ENCODE data around the gene HOXA9.

Gene HOXA9

GRCh38 chr7:27153526-27153925, 11.8 kb downstream of the HOXA9 start:
- DNase-seq (ENCODE audit: low read depth in 2 of 2) = no peak

DNA sequence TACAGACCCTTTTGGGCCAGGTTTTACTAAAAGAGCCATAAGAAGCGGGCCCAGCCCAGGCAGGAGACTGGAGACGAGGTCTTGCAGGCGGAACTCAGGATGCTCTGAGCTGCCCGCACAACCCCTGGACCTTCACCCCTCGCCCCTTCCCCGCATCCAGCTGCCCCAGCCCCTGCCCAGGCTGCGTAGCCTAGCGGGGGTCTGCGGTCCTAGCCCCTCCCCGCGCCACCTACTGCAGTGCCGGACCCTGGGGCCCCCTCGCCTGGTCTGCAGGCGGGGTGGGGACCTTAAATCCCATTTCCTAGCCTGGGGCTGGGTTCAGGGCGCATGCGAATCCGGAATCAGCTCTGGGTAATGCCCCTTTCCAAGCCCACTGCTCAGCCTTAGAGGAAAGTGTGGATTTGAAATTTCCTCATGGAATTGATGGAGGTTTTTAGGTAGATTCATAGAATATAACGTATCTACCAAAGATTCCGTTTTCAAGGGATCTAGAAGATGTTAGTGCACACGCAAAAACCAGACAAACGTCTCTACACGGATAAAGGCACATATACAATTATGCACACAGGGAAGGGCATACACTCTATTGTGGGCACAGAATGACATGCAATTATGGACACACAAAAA, 12.4 kb downstream of the HOXA9 start:
- DNase-seq (ENCODE audit: low read depth in 2 of 2) = no peak

DNA sequence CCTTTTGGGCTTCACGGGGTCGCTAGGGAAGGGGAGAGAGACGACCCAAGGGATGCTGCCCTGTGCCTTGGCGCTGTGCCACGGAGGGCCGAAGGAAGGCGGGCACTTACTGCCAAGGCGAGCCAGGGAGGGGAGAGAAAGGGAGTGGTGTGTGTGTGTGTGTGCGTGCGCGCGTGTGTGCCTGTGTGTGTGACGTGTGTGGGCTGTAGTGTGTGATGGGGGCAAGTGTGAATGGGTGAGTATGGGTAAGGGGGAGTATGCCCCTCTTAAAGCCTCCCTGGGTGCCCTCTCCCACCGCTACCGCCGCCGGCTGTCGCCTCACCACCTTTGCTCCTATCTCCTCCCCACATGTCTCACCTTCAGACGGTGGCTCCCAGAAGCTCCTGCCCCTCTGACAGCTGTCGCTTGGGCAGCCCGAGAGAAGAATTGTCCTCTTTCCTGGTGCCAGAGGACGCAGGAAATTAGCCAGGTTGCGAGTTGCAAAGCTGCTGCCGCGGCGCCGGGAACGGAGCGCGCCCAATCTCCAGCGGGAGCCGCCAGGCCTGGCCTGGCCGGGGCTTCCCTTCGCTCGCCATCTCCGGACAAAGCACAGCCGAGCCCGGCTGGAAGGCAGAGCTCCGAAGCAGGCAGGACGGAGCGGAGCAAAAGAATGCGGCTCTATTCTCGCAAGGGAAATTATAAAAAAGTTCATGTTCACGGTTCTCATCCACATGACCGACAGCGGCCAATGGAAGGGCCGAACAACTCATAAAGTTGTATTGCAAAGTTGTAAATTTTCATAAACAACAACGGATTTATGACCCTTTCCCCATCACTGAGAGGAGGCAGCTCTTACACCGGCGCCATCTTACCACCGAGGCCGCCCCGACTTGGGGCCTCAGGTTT, 13.2 kb downstream of the HOXA9 start, which contains the start of gene HOXA3:
TSS of gene HOXA3 (minus strand) at position 653 of the 885 bp plus-strand sequence. CDS start 41,943 bp downstream, outside the sequence.
- no peak for DNase-seq (ENCODE audit: low read depth in 2 of 2)

DNA sequence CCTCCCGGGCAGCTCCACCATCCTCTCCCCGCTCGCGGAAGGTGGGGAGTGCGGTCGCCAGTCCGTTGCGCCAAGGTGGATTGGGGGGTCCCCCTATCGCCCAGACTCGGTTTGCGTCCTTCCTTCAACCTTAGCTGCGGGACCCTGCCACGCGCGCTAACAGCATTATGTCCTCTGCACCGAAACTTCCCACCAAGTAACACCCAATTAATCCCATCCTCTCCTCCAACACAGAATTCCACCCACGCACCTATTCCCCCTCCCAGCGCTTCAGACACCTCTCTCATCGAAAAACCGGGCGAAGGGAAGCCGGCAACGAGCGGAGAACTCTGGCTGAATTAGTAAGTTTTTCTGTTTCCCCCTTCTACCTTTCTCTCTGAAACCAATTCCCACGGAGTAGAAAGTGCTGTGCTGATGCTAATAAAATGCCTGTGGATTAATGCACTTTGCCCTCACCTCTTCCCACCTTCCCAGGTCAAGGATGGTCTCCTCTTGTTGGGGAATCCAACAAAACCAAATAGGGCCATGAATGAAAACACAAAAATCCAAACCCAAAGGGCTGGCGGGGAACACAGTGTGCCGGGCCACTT, 13.9 kb downstream of the HOXA9 start:
- DNase-seq (ENCODE audit: low read depth in 2 of 2) = no peak

- peak; percentile 29 to 45 for DNase-seq (ENCODE audit: low read depth in 2 of 2)
Measured at GRCh38 chr7:27150568-27151340, 14.6 kb downstream of the HOXA9 start.

DNA sequence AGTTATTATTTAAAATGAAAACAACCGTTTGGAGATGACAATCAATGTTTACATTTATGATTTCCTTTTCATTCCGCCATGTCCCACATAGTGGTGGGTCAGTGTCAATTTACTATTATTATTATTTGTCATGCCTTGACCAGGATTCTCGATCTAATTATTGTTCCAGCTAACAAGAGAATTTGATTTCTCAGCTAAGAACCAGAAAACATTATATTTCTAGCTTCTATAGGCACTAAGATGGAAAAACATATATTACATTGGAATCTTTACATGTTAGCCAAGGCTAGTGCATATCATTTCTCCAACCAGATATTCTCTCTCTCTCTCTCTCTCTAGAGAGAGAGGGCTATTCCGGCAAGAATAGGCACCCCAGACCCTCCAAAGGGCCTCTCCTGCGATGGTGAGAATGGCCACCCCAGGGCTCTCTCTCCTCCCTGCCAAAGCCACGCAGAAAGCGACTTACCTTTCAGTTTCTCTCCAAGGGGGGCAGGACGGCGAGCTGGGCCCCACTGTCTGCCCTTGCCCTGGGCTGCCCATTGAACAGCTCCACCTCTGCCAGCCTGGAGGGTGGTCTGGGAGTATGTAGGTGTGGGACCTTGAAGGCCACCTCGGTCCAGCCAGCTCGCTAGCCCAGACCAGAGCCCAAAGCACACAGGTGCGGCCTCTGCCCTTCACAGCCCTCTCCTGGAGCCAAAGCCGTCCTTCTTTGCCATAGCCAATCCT, 15.3 kb downstream of the HOXA9 start:
- DNase-seq (ENCODE audit: low read depth in 2 of 2) = no peak

DNA sequence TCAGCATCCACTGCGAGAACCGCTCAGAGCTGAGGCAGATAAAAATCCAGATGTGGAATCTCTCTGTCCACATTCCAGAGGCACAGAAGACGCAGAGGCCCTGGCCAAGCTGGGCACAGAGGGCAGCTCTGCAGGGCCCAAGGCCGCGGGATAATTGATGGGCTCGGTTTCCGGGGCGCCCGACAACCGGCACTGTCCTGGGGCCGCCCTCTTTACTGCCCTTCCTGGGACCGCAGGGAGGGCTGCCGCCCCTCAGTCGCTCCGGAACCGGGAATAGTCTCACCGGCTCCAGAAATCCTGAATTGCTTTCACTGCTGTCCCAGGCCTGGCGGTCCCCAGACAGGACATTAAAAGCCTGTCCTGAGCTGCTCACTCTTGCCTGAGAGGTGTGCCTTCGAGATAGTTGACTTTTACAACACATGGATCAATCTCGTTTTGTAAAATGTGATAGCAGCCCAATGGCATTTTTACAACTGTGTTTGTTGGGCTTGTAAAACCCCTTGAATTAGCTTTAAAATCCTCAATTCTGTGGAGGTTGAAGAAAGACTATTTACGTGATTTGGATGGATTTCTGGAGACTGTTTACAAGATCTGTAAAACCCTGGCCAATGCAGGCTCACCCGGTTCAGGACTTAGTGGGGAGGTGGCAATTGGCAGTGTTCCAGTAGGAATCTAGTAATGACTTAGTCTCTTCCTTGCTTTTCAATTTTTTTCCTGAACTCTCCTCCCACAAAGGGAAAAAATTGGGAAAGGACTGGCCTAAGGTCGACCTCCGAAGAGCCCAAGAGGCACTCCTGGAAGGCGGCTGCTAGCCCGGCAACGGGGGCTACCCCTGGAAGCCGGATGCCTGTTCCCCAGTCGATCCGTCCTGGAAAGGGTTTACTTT, 16.3 kb downstream of the HOXA9 start:
- DNase-seq (ENCODE audit: low read depth in 2 of 2) = no peak

GRCh38 chr7:27148031-27148755, 17.1 kb downstream of the HOXA9 start:
- no peak for DNase-seq (ENCODE audit: low read depth in 2 of 2)

GRCh38 chr7:27147199-27148030, 17.9 kb downstream of the HOXA9 start, which contains the start of gene HOXA6:
HOXA6 (minus strand) TSS chr7:27147774; CDS start chr7:27147749, 25 bp downstream.
- no peak for DNase-seq (ENCODE audit: low read depth in 2 of 2)

GRCh38 chr7:27146491-27147198, 18.7 kb downstream of the HOXA9 start:
- DNase-seq (ENCODE audit: low read depth in 2 of 2) = no peak

DNA sequence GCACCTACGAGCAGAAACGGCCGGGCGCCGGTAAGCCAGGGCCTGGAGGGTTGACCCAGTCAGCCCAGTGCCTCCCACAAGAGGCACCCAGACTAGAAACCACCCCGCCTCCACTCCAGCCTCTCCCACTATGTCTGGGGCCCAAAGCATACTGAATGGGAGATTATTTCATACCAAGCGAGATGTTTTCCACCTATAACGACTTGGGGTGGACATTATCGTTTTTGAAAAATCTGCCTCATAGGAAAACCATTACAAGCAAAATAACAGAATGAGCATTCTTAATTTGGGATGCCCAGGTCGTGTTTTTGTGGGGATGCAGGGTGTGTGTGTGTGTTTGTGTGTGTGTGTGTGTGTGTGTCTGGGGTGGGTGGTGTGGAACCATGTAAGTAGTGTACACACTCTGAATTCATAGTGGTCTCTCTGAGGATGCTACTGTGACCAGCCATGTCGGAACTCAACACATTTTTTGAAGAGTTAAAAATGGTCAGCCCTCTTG, 19.4 kb downstream of the HOXA9 start:
- DNase-seq (ENCODE audit: low read depth in 2 of 2) = no peak

- DNase-seq (ENCODE audit: low read depth in 2 of 2) = no peak
Measured at GRCh38 chr7:27145165-27145913, 20.0 kb downstream of the HOXA9 start.

DNA sequence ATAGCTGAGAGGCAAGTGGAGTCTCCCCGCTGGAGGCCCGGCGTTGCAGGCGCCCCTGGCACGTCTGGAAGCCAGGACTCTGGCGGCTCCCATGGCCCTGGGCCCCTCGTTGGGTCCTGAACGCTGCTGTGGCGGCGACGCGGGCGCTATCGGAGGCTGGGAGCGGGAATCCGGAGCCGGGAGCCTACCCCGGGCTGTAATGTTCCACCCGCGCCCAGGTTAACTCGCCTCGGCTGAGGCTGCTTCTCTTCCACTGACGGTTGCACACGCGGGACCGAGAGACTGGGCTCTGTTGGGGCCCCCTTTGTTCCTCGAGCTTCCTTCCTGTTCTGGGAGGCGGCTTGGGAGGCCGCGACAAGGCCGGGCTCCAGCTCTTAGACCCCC, 20.6 kb downstream of the HOXA9 start:
- no peak for DNase-seq (ENCODE audit: low read depth in 2 of 2)

DNA sequence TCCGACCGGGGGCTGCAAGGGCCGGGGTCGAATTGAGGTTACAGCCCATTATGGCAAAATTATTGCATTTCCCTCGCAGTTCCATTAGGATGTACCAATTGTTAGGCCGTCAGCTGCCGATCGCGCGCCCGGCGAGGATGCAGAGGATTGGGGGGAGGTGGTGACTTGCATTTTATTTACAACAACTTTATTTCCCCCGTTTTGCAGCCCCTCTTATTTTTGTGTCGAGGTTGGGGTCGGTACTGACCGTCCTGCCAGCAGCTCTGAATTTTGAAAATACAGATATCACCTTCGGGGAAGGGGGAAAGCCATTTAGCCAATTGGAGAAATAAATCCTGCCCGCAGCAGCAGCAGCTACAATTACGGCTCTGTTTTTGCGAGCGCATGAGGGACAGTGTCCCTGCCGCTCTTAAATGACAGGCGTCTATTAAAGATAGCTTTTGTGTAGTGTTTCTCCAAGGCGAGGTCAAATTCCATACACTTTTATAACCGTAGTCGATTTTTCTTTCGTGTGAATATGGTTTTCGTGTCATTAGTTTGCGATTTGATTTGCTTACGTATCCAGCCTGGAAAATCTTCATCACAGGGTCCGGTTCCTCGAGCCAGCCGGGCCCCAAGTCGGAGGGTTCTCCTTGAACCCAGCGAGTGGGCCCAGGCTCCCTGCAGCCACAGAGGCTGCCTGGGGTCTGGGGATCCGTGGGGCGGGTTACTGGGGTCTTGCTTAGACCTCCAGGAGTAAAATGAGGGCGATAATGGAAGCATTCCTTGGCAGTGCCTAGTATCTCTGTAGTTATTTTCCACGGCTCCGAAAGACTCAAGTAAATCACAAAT, 21.2 kb downstream of the HOXA9 start:
- DNase-seq (ENCODE audit: low read depth in 2 of 2) = no peak

GRCh38 chr7:27143023-27143949, 22.1 kb downstream of the HOXA9 start, which contains the start of gene HOXA5:
HOXA5 (minus strand) TSS chr7:27143681; CDS start chr7:27143607, 74 bp downstream.
- no peak for DNase-seq (ENCODE audit: low read depth in 2 of 2)
